ENCODE data around the gene MORN3.
"Not testable (repeated sequence)": the region's sequence is repeated elsewhere in the genome, so short reads cannot be mapped to it uniquely, and the experiment has no call there.

DNA sequence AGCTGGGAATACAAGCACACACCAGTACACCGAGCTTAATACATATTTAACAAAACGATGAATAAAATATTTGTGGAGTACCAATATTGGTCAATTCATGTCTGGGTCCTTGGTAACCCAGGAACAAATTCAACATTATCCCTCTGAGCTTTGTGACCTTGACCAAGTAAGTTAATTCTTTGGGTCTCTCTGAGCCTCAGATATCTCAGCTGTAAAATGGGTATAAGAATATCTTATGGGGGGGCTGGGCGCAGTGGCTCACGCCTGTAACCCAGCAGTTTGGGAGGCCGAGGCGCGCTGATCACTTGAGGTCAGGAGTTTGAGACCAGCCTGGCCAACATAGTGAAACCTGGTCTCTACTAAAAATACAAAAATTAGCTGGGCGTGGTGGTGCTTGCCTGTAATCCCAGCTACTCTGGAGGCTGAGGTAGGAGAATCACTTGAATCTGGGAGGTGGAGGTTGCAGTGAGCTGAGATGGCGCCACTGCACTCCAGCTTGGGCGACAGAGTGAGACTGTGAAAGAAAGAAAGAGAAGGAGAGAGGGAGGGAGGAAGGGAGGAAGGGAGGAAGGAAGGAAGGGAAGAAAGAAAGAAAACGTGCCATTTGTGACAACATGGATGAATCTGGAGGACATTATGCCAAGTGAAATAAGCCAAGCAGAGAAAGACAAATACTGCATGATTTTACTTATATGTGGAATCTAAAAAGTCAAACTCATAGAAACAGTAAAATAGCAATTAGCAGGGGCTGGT is 7.9 kb downstream of the MORN3 start:
- TF ChIP-seq POLR2A (IDR thresholded peaks at IDR 0.05): not testable (repeated sequence)
- TF ChIP-seq, protein P1, sequence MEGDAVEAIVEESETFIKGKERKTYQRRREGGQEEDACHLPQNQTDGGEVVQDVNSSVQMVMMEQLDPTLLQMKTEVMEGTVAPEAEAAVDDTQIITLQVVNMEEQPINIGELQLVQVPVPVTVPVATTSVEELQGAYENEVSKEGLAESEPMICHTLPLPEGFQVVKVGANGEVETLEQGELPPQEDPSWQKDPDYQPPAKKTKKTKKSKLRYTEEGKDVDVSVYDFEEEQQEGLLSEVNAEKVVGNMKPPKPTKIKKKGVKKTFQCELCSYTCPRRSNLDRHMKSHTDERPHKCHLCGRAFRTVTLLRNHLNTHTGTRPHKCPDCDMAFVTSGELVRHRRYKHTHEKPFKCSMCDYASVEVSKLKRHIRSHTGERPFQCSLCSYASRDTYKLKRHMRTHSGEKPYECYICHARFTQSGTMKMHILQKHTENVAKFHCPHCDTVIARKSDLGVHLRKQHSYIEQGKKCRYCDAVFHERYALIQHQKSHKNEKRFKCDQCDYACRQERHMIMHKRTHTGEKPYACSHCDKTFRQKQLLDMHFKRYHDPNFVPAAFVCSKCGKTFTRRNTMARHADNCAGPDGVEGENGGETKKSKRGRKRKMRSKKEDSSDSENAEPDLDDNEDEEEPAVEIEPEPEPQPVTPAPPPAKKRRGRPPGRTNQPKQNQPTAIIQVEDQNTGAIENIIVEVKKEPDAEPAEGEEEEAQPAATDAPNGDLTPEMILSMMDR (IDR thresholded peaks at IDR 0.05): not testable (repeated sequence)
